Esophagus muscularis mucosa (tissue), 4 donors: ENCODE measurements around the gene CEP112. TPM values are rescaled to one million over a fixed set of nuclear protein-coding genes. Genes with fewer than 3 reads are reported as not detected.

ENCODE experiments used
- DNase-seq: peaks from one replicate; pipeline ENCODE4 v3.0.0-alpha.2; 2017; ENCODE audit errors: extremely low spot score
- H3K27ac ChIP-seq, 4 donors: fragments of 200-600 bp; sonication (generic); replicated peaks in 1 of 4; 1 replicate in 3 of 4; 2 replicates in 1 of 4; pipeline ENCODE4 v1.5.1; 2016 to 2019; ENCODE audit warnings: mild to moderate bottlenecking in 1 of 4
- H3K27me3 ChIP-seq, 4 donors: fragments of 200-600 bp; sonication (generic); one replicate each; pipeline versions ENCODE4 v1.5.1 to v1.6.0; 2016 to 2019
- H3K36me3 ChIP-seq, 4 donors: fragments of 200-600 bp; sonication (generic); one replicate each; pipeline ENCODE4 v1.5.1; 2016 to 2019
- H3K4me1 ChIP-seq, 4 donors: fragments of 200-600 bp; sonication (generic); one replicate each; pipeline ENCODE4 v1.5.1; 2016 to 2019
- H3K4me3 ChIP-seq, 4 donors: fragments of 200-600 bp; sonication (generic); 1 replicate in 2 of 4; 2 replicates in 2 of 4; pipeline ENCODE4 v1.5.1; 2016 to 2019; ENCODE audit warnings: mild to moderate bottlenecking in 4 of 4, moderate library complexity in 1 of 4
- H3K9me3 ChIP-seq, 4 donors: fragments of 200-600 bp; sonication (generic); 1 replicate in 3 of 4; 2 replicates in 1 of 4; pipeline ENCODE4 v1.5.1; 2016 to 2019
- EP300 ChIP-seq: sonication (generic); formaldehyde crosslinking; IDR thresholded peaks from one replicate; pipeline ENCODE4 v1.6.1; 2017; ENCODE audit warnings: antibody characterized with exemption
- POLR2A ChIP-seq: fragments of 450-650 bp; IDR thresholded peaks from one replicate; pipeline ENCODE4 v1.6.1; 2017; ENCODE audit warnings: antibody characterized with exemption, moderate library complexity, mild to moderate bottlenecking, low read depth
- POLR2AphosphoS5 ChIP-seq, 2 donors: sonication (generic); formaldehyde crosslinking; IDR thresholded peaks; one replicate each; pipeline ENCODE4 v1.6.1; 2017; ENCODE audit warnings: antibody characterized with exemption in 2 of 2
- WGBS: methylation state at CpG from one replicate; pipeline ENCODE4 v1.1.5; 2018; 5-methylcytosine and 5-hydroxymethylcytosine counted together
- intact Hi-C: fragments of 100-400 bp; cut with DNase I; formaldehyde crosslinking; loops from one replicate; pipeline ENCODE4 v1.15.1; 2023
- total RNA-seq, 4 donors: library from RNA; depleted of rRNA; stranded (reverse); fragments of >200 nt; gene quantifications; one replicate each; pipeline versions ENCODE4 v1.1.0 to v1.2.1, GENCODE V29; 2016
- TF ChIP-seq, protein P1 (sequence below), 3 experiments: fragments of 200-600 bp in 2 of 3; fragments of 450-650 bp in 1 of 3; sonication (generic) in 2 of 3; IDR thresholded peaks; one replicate each; pipeline ENCODE4 v1.5.1; 2017 to 2019; ENCODE audit warnings: antibody characterized with exemption in 3 of 3, mild to moderate bottlenecking in 2 of 3, moderate library complexity in 1 of 3

CEP112 gene
- total RNA-seq, 4 donors from 2014 or later: 17.0 to 24.7 (median 23.2) TPM

DNA sequence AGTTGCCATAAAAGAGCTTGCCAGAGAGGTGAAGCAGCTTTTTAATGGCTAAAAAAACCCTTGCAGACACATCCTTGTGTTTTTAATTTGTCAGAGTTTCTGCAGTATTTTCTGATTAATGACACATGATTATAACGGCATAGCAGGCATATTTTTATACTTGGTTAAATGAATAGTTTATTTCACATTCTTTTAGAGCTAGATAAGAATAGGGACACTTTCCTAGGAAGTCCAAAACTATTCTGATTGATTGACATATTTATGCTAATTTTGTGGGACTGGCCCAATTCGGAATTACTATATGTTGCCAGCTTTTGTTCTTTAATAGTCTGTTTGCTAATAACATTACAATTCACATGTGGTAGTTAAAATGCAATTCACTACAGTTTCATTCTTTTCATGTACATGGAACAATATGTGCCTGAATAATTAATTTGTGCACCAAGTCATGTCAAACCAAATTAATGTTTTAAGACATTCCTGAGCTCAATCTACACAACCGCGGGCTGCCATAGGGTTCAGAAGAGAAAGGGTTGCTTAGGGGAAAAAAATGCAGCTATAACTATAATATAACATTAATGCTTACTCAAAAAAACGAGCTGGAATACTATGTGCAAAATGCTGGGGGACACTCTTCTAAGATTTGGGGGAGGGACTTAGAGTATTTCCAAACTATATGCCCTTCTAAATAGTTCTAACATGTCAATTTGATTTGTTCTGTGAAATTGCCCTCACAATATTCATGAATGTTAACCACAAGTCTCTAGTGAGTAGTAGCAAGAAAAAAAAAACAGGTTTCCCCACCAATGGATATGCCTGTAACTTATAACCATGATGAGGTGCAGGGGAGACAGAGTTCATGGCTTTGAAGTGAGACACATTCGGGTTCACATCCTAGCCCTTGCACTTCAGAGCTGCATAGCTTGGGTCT is 305.4 kb downstream of the CEP112 start:
- WGBS: 58% methylated on average over 6 of the region's 6 CpGs
- no peak for DNase-seq
- TF ChIP-seq POLR2A (no peak), POLR2AphosphoS5 (IDR thresholded peaks at IDR 0.05) (no peak), EP300 (no peak)
- TF ChIP-seq, protein P1, sequence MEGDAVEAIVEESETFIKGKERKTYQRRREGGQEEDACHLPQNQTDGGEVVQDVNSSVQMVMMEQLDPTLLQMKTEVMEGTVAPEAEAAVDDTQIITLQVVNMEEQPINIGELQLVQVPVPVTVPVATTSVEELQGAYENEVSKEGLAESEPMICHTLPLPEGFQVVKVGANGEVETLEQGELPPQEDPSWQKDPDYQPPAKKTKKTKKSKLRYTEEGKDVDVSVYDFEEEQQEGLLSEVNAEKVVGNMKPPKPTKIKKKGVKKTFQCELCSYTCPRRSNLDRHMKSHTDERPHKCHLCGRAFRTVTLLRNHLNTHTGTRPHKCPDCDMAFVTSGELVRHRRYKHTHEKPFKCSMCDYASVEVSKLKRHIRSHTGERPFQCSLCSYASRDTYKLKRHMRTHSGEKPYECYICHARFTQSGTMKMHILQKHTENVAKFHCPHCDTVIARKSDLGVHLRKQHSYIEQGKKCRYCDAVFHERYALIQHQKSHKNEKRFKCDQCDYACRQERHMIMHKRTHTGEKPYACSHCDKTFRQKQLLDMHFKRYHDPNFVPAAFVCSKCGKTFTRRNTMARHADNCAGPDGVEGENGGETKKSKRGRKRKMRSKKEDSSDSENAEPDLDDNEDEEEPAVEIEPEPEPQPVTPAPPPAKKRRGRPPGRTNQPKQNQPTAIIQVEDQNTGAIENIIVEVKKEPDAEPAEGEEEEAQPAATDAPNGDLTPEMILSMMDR (IDR thresholded peaks at IDR 0.05): no peak
- Histone ChIP-seq H3K9me3 (no peaks in the 10 kb centered on the region), H3K4me1 (peaks cover 0 to 19% (median 17%) of the 10 kb centered on the region in 4 donors), H3K27ac (no peak overlapping the region), H3K36me3 (no peaks in the 10 kb centered on the region), H3K4me3 (no peak overlapping the region), H3K27me3 (no peaks in the 10 kb centered on the region)
- intact Hi-C loops: no loop called here

DNA sequence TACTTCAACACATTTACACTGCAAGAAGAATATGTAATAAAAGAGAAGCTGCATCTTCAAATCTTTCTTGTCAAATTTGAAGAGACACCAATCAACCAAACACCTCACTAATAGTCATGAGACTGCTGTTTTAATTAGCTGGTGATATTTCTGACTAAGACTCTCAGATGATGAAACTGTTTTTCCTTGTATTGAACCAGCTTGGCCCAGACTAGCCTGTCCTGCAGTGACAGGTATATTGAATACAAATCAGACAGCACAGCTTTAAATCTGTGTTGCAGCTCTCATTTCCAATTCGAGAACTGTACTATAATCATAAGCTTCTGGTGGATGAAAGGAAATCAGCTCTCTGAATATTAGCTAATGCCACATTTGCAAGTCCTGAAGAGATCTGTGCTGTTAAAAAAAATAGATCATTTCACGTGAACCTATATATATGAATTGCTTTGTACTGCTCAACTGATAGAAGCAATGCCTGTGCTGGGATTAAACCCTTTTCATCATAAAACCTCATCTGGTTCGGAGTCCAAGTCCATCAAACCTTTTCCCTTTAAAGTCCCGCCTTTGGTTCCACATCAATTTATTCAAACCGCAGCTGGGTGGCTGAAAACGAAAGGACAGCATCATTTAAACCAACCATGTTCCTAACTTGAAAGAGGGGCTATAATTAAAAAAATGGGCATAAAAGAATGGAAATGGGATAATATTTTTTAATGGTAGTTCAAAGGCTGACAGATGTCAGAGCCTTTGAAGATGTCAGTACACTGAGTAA is 306.2 kb downstream of the CEP112 start:
- intact Hi-C loops: no loop called here
- no peak for DNase-seq
- H3K4me3 ChIP-seq: no peak overlapping the region
- no peaks in the 10 kb centered on the region for H3K36me3 ChIP-seq
- H3K4me1 ChIP-seq: peaks cover 0 to 19% (median 17%) of the 10 kb centered on the region in 4 donors
- 77% methylated on average over 6 of the region's 6 CpGs for WGBS
- no peak for TF ChIP-seq EP300
- TF ChIP-seq, protein P1 (IDR thresholded peaks at IDR 0.05): no peak
- TF ChIP-seq POLR2A: no peak
- no peak for TF ChIP-seq POLR2AphosphoS5 (IDR thresholded peaks at IDR 0.05)
- no peaks in the 10 kb centered on the region for H3K9me3 ChIP-seq
- H3K27me3 ChIP-seq: no peaks in the 10 kb centered on the region
- no peak overlapping the region for H3K27ac ChIP-seq

DNA sequence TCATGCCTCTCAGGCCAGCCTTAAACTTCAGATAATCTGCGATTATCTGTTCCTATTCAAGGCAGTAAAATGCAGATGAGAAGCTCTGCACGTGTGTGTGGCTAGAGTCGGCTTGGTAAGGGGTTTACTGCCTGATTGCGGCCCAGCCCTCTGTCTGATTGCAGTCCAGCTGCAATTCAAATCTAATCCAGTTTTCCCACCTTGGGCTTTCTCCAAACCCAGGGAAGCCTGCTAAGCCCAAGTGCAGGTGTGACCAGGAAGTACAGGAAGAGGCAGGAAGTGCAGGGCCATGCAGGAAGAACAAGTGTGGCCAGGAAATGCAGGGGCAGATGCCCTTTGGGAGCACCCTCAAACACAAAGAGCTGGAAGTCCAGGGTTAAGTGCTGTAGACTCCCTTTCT is 314.9 kb downstream of the CEP112 start:
- Histone ChIP-seq H3K4me1 (no peaks in the 10 kb centered on the region), H3K27ac (no peak overlapping the region), H3K4me3 (no peak overlapping the region), H3K27me3 (no peaks in the 10 kb centered on the region), H3K36me3 (no peaks in the 10 kb centered on the region), H3K9me3 (peaks cover 0 to 14% (median 3%) of the 10 kb centered on the region in 4 donors)
- no peak for DNase-seq
- intact Hi-C loops: no loop called here
- TF ChIP-seq EP300: no peak
- TF ChIP-seq, protein P1 (IDR thresholded peaks at IDR 0.05): no peak
- TF ChIP-seq POLR2A: no peak
- TF ChIP-seq POLR2AphosphoS5 (IDR thresholded peaks at IDR 0.05): no peak
- 87% methylated on average over 4 of the region's 4 CpGs for WGBS

DNA sequence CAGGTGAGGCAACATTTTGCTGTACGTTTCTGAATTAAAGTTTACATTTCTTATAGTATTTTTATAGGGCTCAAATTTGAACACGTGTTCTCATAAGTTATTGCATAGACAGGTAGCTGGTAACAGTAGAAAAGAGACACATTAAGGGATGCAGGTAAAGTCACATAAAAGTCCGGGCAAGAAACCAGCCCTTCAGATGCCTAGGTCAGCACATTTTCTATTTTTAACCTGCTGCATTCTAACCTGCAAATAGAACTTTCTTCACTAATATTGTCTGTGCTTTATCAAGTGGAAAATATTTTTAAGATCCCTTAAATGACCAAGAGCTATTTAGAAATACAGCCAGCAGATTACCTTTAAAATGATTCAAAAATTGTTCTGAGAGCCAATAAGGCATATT is 323.1 kb downstream of the CEP112 start:
- WGBS: 57% methylated on average over 3 of the region's 3 CpGs

More for the DNA sequence above, 323.1 kb downstream of the CEP112 start:
- no peak overlapping the region for H3K27ac ChIP-seq
- H3K36me3 ChIP-seq: peaks cover 0 to 4% (median 0%) of the 10 kb centered on the region in 4 donors
- no peaks in the 10 kb centered on the region for H3K9me3 ChIP-seq
- DNase-seq: no peak
- no peaks in the 10 kb centered on the region for H3K27me3 ChIP-seq
- H3K4me3 ChIP-seq: no peak overlapping the region
- intact Hi-C loops: no loop called here
- TF ChIP-seq, protein P1 (IDR thresholded peaks at IDR 0.05): no peak
- TF ChIP-seq POLR2A: no peak
- TF ChIP-seq EP300: no peak
- no peak for TF ChIP-seq POLR2AphosphoS5 (IDR thresholded peaks at IDR 0.05)
- no peaks in the 10 kb centered on the region for H3K4me1 ChIP-seq
